WTC11 (cell line): ENCODE results near the gene STK24. TPM values are rescaled to one million over a fixed set of nuclear protein-coding genes. Genes with fewer than 3 reads are reported as not detected.

ENCODE experiments used
- ATAC-seq: fragments of 200-7000 bp; cut with Tn5 transposase; 2 replicates; pipeline ENCODE4 v1.10.0; 2021; ENCODE audit warnings: mild to moderate bottlenecking, moderate library complexity
- CTCF ChIA-PET: fragments of 300-600 bp; sonication (Branson Sonifier 250); formaldehyde crosslinking; loops from one replicate; lab custom pipeline; 2021; ENCODE audit warnings: antibody characterized with exemption; lab: Charles Lee
- POLR2A ChIA-PET: fragments of 350-600 bp; sonication (Branson Sonifier 250); formaldehyde crosslinking; loops from one replicate; lab custom pipeline; 2021; ENCODE audit warnings: antibody characterized with exemption; lab: Charles Lee
- DNase-seq: peaks from one replicate; pipeline ENCODE4 v3.0.0; 2021; ENCODE audit warnings: low spot score
- H3K27ac Mint-ChIP-seq: 2 replicates; pipeline ENCODE4 v1.8.0; 2021; ENCODE audit warnings: mixed read lengths
- H3K27me3 Mint-ChIP-seq: 2 replicates; pipeline ENCODE4 v1.8.0; 2021; ENCODE audit warnings: low read depth, mild to moderate bottlenecking, moderate library complexity, mixed read lengths
- H3K36me3 Mint-ChIP-seq: 2 replicates; pipeline ENCODE4 v1.8.0; 2021; ENCODE audit warnings: mixed read lengths
- H3K4me1 Mint-ChIP-seq: 2 replicates; pipeline ENCODE4 v1.8.0; 2022; ENCODE audit warnings: mixed read lengths
- H3K4me3 Mint-ChIP-seq: 2 replicates; pipeline ENCODE4 v1.8.0; 2021; ENCODE audit warnings: mild to moderate bottlenecking, moderate library complexity, mixed read lengths
- H3K9me3 Mint-ChIP-seq: 2 replicates; pipeline ENCODE4 v1.8.0; 2021; ENCODE audit warnings: mixed read lengths
- ATF1 ChIP-seq: sonication (generic); formaldehyde crosslinking; IDR thresholded peaks from 2 replicates; pipeline ENCODE4 v1.8.1; 2023; ENCODE audit warnings: mild to moderate bottlenecking, moderate library complexity, missing genetic modification reagents
- GRHL2 ChIP-seq: fragments of 250-450 bp; sonication (Bioruptor Pico); IDR thresholded peaks from 2 replicates; pipeline ENCODE4 v1.8.0; 2022; ENCODE audit warnings: mild to moderate bottlenecking, moderate library complexity; ENCODE audit not compliant: insufficient replicate concordance, severe bottlenecking
- HMGA2 ChIP-seq: fragments of 250-450 bp; sonication (Bioruptor Pico); IDR thresholded peaks from 2 replicates; pipeline ENCODE4 v1.4.0; 2021; ENCODE audit warnings: mild to moderate bottlenecking, moderate library complexity
- IRF2 ChIP-seq: sonication (generic); formaldehyde crosslinking; IDR thresholded peaks from 2 replicates; pipeline ENCODE4 v1.8.0; 2022; ENCODE audit warnings: low read depth, missing genetic modification reagents, borderline replicate concordance
- MXD4 ChIP-seq: fragments of 250-450 bp; sonication (Bioruptor Pico); IDR thresholded peaks from 2 replicates; pipeline ENCODE4 v1.8.0; 2021; ENCODE audit warnings: mild to moderate bottlenecking, moderate library complexity, borderline replicate concordance
- RORB ChIP-seq: fragments of 250-450 bp; sonication (Bioruptor Pico); IDR thresholded peaks from 2 replicates; pipeline ENCODE4 v1.9.0; 2021; ENCODE audit warnings: mild to moderate bottlenecking
- ZNF232 ChIP-seq: sonication (generic); formaldehyde crosslinking; IDR thresholded peaks from 2 replicates; pipeline ENCODE4 v1.8.0; 2022; ENCODE audit warnings: mild to moderate bottlenecking, missing genetic modification reagents
- ZNF263 ChIP-seq: sonication (generic); formaldehyde crosslinking; IDR thresholded peaks from 2 replicates; pipeline ENCODE4 v1.8.1; 2022; ENCODE audit warnings: low read depth, mild to moderate bottlenecking, moderate library complexity, missing genetic modification reagents
- ZNF423 ChIP-seq: fragments of 250-450 bp; sonication (Bioruptor Pico); IDR thresholded peaks from 2 replicates; pipeline ENCODE4 v2.1.2; 2022; ENCODE audit warnings: mild to moderate bottlenecking, moderate library complexity
- total RNA-seq: library from RNA; stranded (reverse); gene quantifications from 3 replicates; pipeline ENCODE4 v1.2.3, GENCODE V29; 2021
- TF ChIP-seq, protein P1 (sequence below): sonication (generic); formaldehyde crosslinking; IDR thresholded peaks from 2 replicates; pipeline ENCODE4 v1.8.1; 2023; ENCODE audit warnings: mild to moderate bottlenecking, missing genetic modification reagents, moderate library complexity
- TF ChIP-seq, protein P2 (sequence below): sonication (generic); formaldehyde crosslinking; IDR thresholded peaks from 2 replicates; pipeline ENCODE4 v1.8.1; 2023; ENCODE audit warnings: mild to moderate bottlenecking, missing genetic modification reagents
- TF ChIP-seq, protein P3 (sequence below): sonication (generic); formaldehyde crosslinking; IDR thresholded peaks from 2 replicates; pipeline ENCODE4 v1.8.1; 2023; ENCODE audit warnings: mild to moderate bottlenecking, missing genetic modification reagents
- TF ChIP-seq, protein P4 (sequence below): sonication (generic); formaldehyde crosslinking; IDR thresholded peaks from 2 replicates; pipeline ENCODE4 v1.8.0; 2022; ENCODE audit warnings: mild to moderate bottlenecking, missing genetic modification reagents
- TF ChIP-seq, protein P5 (sequence below): sonication (generic); formaldehyde crosslinking; conservative IDR thresholded peaks from 2 replicates; pipeline ENCODE4 v1.8.1; 2023; ENCODE audit warnings: mild to moderate bottlenecking, low read depth, missing genetic modification reagents, moderate library complexity
- TF ChIP-seq, protein P6 (sequence below): sonication (generic); formaldehyde crosslinking; IDR thresholded peaks from 2 replicates; pipeline ENCODE4 v1.8.1; 2022; ENCODE audit warnings: low read depth, missing genetic modification reagents, borderline replicate concordance
- TF ChIP-seq, protein P7 (sequence below): sonication (generic); formaldehyde crosslinking; IDR thresholded peaks from 2 replicates; pipeline ENCODE4 v1.8.1; 2022; ENCODE audit warnings: mild to moderate bottlenecking, moderate library complexity, missing genetic modification reagents
- TF ChIP-seq, protein P8 (sequence below): sonication (generic); formaldehyde crosslinking; IDR thresholded peaks from 2 replicates; pipeline ENCODE4 v1.8.1; 2022; ENCODE audit warnings: missing genetic modification reagents, borderline replicate concordance
- TF ChIP-seq, protein P9 (sequence below): fragments of 250-450 bp; sonication (Bioruptor Pico); IDR thresholded peaks from 2 replicates; pipeline ENCODE4 v1.9.0; 2021; ENCODE audit warnings: moderate library complexity, mild to moderate bottlenecking, inconsistent platforms, borderline replicate concordance

The STK24 gene
- total RNA-seq, 1 experiment from 2014 or later = 138 TPM

DNA sequence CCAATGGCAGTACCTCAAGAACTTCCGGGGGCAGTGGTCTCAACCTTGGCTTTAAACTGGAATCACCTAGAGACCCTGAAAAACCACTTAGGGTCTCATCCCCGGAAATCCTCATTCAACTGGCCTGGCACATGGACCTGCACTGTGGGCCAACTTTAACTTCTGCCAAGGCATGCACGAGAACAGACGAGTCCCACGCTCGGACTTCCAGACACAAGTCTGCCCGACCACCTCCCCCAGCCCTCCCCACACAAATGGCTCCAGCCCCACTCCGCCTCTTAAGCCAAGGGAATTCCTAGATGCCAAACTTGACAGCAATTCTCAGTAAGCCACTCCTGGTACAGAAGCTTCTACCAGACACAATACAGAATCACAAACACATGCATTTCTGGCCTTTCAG, 114.0 kb downstream of the STK24 start (continued):
- TF ChIP-seq, protein P1, sequence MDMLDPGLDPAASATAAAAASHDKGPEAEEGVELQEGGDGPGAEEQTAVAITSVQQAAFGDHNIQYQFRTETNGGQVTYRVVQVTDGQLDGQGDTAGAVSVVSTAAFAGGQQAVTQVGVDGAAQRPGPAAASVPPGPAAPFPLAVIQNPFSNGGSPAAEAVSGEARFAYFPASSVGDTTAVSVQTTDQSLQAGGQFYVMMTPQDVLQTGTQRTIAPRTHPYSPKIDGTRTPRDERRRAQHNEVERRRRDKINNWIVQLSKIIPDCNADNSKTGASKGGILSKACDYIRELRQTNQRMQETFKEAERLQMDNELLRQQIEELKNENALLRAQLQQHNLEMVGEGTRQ = no peak
- TF ChIP-seq, all 79 proteins: peak for 0

DNA sequence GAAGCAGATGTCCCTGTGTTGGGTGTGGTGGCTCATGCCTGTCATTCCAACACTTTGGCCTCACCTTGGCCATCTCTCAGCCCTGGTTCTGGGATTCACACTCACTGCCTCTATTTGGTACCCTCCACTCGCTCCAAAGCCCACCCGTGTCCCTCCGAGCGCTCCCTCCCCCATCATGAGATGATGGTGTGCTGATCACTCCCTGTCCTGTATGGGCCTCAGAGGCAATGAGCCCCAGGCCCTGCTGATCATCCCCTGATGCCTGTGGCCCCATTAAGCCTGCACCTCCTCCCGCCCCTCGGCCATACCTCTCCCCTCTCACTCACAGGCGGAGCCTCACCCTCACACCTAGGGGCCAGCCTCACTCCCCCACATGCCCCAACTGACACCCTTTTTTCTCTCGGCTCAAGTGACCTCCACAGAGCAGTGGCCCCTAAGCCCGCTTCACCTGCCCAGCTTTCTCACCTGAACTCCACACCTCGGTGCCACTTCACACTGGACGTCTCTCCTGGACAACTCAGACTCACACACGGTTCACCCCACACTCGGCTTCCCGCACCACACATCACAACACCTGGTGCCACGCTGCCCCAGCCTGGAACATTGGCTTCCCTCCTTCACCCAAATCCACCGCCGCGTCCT, 114.5 kb downstream of the STK24 start:
- no peak for DNase-seq
- ChIA-PET CTCF (interaction anchor here (1.0 to 3.5 kb wide), 3 partner anchors 14 to 45 kb away, joined by 3 to 15 read pairs (median 8); no protein-coding TSS in a partner anchor), POLR2A (no interaction called here)
- peaks cover 16% of the 10 kb centered on the region for H3K4me1 Mint-ChIP-seq
- H3K27ac Mint-ChIP-seq = peak overlapping the region; percentile 85
- H3K9me3 Mint-ChIP-seq = no peaks in the 10 kb centered on the region
- no peak overlapping the region for H3K4me3 Mint-ChIP-seq
- no peaks in the 10 kb centered on the region for H3K27me3 Mint-ChIP-seq
- peaks cover 52% of the 10 kb centered on the region for H3K36me3 Mint-ChIP-seq
- no peak for ATAC-seq
- TF ChIP-seq RORB (CRISPR knock-in tag) (no peak), IRF2 (CRISPR knock-in tag) (no peak), ZNF232 (no peak), ZNF423 (CRISPR knock-in tag) (no peak), ATF1 (CRISPR knock-in tag) (no peak), HMGA2 (CRISPR knock-in tag) (no peak), ZNF263 (no peak), MXD4 (CRISPR knock-in tag) (no peak), GRHL2 (no peak)
- TF ChIP-seq, protein P2, sequence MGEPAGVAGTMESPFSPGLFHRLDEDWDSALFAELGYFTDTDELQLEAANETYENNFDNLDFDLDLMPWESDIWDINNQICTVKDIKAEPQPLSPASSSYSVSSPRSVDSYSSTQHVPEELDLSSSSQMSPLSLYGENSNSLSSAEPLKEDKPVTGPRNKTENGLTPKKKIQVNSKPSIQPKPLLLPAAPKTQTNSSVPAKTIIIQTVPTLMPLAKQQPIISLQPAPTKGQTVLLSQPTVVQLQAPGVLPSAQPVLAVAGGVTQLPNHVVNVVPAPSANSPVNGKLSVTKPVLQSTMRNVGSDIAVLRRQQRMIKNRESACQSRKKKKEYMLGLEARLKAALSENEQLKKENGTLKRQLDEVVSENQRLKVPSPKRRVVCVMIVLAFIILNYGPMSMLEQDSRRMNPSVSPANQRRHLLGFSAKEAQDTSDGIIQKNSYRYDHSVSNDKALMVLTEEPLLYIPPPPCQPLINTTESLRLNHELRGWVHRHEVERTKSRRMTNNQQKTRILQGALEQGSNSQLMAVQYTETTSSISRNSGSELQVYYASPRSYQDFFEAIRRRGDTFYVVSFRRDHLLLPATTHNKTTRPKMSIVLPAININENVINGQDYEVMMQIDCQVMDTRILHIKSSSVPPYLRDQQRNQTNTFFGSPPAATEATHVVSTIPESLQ (CRISPR knock-in tag) = no peak
- TF ChIP-seq, protein P3, sequence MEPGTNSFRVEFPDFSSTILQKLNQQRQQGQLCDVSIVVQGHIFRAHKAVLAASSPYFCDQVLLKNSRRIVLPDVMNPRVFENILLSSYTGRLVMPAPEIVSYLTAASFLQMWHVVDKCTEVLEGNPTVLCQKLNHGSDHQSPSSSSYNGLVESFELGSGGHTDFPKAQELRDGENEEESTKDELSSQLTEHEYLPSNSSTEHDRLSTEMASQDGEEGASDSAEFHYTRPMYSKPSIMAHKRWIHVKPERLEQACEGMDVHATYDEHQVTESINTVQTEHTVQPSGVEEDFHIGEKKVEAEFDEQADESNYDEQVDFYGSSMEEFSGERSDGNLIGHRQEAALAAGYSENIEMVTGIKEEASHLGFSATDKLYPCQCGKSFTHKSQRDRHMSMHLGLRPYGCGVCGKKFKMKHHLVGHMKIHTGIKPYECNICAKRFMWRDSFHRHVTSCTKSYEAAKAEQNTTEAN (CRISPR knock-in tag) = no peak
- TF ChIP-seq, protein P4, sequence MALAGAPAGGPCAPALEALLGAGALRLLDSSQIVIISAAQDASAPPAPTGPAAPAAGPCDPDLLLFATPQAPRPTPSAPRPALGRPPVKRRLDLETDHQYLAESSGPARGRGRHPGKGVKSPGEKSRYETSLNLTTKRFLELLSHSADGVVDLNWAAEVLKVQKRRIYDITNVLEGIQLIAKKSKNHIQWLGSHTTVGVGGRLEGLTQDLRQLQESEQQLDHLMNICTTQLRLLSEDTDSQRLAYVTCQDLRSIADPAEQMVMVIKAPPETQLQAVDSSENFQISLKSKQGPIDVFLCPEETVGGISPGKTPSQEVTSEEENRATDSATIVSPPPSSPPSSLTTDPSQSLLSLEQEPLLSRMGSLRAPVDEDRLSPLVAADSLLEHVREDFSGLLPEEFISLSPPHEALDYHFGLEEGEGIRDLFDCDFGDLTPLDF = no peak
- TF ChIP-seq, protein P5, sequence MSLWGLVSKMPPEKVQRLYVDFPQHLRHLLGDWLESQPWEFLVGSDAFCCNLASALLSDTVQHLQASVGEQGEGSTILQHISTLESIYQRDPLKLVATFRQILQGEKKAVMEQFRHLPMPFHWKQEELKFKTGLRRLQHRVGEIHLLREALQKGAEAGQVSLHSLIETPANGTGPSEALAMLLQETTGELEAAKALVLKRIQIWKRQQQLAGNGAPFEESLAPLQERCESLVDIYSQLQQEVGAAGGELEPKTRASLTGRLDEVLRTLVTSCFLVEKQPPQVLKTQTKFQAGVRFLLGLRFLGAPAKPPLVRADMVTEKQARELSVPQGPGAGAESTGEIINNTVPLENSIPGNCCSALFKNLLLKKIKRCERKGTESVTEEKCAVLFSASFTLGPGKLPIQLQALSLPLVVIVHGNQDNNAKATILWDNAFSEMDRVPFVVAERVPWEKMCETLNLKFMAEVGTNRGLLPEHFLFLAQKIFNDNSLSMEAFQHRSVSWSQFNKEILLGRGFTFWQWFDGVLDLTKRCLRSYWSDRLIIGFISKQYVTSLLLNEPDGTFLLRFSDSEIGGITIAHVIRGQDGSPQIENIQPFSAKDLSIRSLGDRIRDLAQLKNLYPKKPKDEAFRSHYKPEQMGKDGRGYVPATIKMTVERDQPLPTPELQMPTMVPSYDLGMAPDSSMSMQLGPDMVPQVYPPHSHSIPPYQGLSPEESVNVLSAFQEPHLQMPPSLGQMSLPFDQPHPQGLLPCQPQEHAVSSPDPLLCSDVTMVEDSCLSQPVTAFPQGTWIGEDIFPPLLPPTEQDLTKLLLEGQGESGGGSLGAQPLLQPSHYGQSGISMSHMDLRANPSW = no peak
- TF ChIP-seq, protein P6, sequence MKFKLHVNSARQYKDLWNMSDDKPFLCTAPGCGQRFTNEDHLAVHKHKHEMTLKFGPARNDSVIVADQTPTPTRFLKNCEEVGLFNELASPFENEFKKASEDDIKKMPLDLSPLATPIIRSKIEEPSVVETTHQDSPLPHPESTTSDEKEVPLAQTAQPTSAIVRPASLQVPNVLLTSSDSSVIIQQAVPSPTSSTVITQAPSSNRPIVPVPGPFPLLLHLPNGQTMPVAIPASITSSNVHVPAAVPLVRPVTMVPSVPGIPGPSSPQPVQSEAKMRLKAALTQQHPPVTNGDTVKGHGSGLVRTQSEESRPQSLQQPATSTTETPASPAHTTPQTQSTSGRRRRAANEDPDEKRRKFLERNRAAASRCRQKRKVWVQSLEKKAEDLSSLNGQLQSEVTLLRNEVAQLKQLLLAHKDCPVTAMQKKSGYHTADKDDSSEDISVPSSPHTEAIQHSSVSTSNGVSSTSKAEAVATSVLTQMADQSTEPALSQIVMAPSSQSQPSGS = no peak
- TF ChIP-seq, protein P7, sequence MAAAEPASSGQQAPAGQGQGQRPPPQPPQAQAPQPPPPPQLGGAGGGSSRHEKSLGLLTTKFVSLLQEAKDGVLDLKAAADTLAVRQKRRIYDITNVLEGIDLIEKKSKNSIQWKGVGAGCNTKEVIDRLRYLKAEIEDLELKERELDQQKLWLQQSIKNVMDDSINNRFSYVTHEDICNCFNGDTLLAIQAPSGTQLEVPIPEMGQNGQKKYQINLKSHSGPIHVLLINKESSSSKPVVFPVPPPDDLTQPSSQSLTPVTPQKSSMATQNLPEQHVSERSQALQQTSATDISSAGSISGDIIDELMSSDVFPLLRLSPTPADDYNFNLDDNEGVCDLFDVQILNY (CRISPR knock-in tag) = no peak
- TF ChIP-seq, protein P8, sequence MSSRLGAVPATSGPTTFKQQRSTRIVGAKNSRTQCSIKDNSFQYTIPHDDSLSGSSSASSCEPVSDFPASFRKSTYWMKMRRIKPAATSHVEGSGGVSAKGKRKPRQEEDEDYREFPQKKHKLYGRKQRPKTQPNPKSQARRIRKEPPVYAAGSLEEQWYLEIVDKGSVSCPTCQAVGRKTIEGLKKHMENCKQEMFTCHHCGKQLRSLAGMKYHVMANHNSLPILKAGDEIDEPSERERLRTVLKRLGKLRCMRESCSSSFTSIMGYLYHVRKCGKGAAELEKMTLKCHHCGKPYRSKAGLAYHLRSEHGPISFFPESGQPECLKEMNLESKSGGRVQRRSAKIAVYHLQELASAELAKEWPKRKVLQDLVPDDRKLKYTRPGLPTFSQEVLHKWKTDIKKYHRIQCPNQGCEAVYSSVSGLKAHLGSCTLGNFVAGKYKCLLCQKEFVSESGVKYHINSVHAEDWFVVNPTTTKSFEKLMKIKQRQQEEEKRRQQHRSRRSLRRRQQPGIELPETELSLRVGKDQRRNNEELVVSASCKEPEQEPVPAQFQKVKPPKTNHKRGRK (CRISPR knock-in tag) = no peak
- TF ChIP-seq, protein P9, sequence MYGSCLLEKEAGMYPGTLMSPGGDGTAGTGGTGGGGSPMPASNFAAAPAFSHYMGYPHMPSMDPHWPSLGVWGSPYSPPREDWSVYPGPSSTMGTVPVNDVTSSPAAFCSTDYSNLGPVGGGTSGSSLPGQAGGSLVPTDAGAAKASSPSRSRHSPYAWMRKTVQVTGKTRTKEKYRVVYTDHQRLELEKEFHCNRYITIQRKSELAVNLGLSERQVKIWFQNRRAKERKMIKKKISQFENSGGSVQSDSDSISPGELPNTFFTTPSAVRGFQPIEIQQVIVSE = no peak
